ENCODE data around the gene DOCK9.

DNA sequence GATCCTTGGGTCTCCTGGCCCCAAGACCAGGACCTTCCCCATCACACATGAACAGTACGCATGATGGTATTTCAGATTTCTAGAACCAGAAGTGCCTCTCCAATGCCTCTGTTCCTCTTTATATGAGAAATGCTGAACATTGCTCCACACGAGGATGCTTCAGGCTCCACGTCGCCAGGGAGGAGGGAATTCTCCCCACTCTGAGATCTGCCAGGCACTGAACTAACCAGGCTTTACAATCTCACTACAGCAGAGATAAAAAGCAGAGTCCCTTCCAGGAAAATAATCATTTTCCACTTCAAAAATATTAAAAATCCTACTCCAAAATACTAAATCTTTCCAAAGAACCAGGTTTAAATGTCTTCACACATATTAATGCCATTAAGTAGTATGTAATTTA, 10.4 kb downstream of the DOCK9 start:
- TF ChIP-seq, protein P1, sequence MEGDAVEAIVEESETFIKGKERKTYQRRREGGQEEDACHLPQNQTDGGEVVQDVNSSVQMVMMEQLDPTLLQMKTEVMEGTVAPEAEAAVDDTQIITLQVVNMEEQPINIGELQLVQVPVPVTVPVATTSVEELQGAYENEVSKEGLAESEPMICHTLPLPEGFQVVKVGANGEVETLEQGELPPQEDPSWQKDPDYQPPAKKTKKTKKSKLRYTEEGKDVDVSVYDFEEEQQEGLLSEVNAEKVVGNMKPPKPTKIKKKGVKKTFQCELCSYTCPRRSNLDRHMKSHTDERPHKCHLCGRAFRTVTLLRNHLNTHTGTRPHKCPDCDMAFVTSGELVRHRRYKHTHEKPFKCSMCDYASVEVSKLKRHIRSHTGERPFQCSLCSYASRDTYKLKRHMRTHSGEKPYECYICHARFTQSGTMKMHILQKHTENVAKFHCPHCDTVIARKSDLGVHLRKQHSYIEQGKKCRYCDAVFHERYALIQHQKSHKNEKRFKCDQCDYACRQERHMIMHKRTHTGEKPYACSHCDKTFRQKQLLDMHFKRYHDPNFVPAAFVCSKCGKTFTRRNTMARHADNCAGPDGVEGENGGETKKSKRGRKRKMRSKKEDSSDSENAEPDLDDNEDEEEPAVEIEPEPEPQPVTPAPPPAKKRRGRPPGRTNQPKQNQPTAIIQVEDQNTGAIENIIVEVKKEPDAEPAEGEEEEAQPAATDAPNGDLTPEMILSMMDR (IDR thresholded peaks at IDR 0.05) = no peak
- no peak for TF ChIP-seq POLR2A (IDR thresholded peaks at IDR 0.05)

Data from esophagus squamous epithelium (tissue), 4 donors.